GM12892 (cell line): ENCODE results near the gene PANK4.

ENCODE experiments used
- POLR2A ChIP-seq: IDR thresholded peaks from 2 replicates; pipeline ENCODE4 v1.6.1; 2011; ENCODE audit warnings: low read depth, low read length, control low read depth
- POLR2AphosphoS5 ChIP-seq: IDR thresholded peaks from 2 replicates; pipeline ENCODE4 v1.6.1; 2011; ENCODE audit warnings: low read depth, low read length, control low read depth
- TAF1 ChIP-seq: IDR thresholded peaks from 2 replicates; pipeline ENCODE4 v1.6.1; 2011; ENCODE audit warnings: low read depth, mild to moderate bottlenecking, control low read depth, low read length, borderline replicate concordance

GRCh38 chr1:2495026-2495425 is 31.4 kb downstream of the PANK4 start:
- TF ChIP-seq POLR2A, result no peak
- TF ChIP-seq POLR2AphosphoS5, result no peak
- TF ChIP-seq TAF1, result no peak
